HT-29 (cell line): Measurements from ENCODE around the gene DMD. TPM values are rescaled to one million over a fixed set of nuclear protein-coding genes. Genes with fewer than 3 reads are reported as not detected.

ENCODE experiments used
- DNase-seq: peaks from one replicate; pipeline ENCODE4 v3.0.0-alpha.2; 2015; ENCODE audit warnings: low spot score
- total RNA-seq: library from RNA; depleted of rRNA; stranded (reverse); fragments of >200 nt; shearing (Covaris generic); gene quantifications from 2 replicates; pipeline ENCODE4 v1.2.3, GENCODE V29; 2014

Gene DMD
- total RNA-seq, 1 experiment from 2014 or later, result not detected

- no peak for DNase-seq
Observed at GRCh38 chrX:31314921-31315320, 1896.4 kb downstream of the DMD start.

DNA sequence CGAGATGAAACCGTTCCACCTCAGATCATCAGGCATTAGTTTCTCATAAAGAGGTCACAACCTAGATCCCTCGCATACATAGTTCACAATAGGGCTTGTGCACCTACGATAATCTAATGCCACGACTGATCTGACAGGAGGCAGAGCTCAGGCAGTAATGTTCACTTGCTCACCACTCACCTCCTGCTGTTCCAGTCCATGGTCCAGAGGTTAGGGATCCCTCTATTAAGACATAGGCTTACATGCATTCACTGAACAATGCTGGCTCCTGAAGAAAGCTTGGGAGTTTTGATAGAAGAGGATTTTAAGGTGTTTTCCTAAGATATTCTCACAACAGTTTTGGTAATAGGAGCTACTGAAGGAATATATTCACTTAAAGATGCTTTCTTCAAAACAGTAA, 1903.4 kb downstream of the DMD start:
- DNase-seq, result no peak

- DNase-seq, result no peak
Observed at GRCh38 chrX:31302573-31303075, 1908.7 kb downstream of the DMD start.

GRCh38 chrX:31301941-31302340, 1909.4 kb downstream of the DMD start:
- no peak for DNase-seq

GRCh38 chrX:31301203-31301602, 1910.1 kb downstream of the DMD start:
- DNase-seq, result no peak

- DNase-seq, result no peak
Observed at GRCh38 chrX:31298916-31299315, 1912.4 kb downstream of the DMD start.

GRCh38 chrX:31297881-31298280, 1913.5 kb downstream of the DMD start:
- DNase-seq, result no peak

GRCh38 chrX:31294475-31294874, 1916.9 kb downstream of the DMD start:
- no peak for DNase-seq

DNA sequence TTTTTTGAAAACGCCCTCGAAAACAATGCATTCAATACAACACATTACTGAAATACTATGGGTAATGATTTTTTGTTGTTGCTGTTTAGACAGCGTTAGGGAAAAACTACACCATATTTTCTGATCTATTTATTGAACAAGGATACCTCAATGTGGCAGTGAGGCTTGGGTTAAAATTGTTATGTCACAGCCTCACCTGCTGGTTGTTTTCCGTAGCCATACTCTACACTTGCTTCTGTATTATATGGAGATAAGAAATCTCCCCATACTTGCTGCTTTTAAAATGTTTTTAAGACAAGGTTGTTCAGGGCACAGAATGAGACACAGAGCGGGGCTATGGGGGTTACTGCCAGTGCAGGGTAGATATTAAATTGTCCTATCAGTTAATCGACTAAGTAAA, 1917.9 kb downstream of the DMD start:
- DNase-seq, result no peak

DNA sequence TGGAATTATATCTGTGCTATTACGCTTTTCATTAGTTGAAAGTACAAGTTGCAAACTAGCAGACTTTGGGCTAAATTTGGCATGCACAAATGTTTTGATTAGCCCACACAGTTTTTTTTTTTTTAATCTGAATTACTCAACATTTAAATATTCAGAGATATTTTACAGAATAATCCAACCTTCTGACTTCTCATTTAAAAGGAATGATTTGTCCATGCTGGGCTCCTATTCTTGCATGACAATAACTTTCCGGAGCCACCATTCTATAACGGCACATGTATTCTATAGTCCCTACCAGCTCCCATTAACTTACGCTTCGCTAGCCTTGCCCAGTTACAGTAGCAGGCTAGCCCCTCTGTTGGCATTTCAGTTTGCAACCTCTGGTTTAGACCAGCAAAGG, 1920.2 kb downstream of the DMD start:
- no peak for DNase-seq

DNA sequence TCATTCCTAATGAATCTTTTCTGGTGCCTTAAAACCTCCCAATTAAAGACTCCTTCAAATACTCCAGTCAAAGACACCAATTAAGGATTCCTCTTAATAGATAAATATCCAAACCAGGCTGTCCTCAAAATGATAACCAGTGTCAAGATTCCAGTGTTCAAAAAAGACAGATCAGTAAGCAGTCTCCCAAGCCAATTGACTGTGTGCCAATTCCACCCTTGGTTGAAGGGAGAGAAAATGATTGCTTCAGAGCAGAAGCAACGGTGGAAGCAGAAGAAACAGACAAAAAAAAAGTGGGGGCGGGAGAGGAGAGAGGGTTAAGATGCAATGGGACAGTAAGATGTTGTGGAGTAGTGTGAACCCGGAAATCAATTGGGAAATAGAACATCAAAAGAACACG, 1923.5 kb downstream of the DMD start:
- DNase-seq, result no peak

DNA sequence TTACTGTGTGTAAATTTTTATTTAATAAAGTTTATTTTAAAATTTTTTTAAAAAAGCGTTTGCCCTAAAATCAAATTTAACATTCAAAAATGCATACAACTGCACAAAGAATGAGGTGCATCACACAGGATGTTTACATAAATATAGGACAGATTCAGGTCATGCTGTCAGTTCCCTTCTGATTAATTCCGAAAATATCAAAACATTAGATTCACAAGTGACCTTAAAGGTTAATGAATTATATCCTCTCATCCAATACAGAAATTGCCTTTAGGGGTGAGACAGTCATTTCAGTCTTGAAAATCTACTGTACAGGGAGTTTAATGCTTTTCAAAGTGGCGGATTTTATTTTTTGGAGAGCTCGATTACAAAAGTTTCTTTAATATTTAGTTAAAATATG, 1930.8 kb downstream of the DMD start:
- DNase-seq, result no peak

GRCh38 chrX:31279359-31279758, 1932.0 kb downstream of the DMD start:
- peak; percentile 25 for DNase-seq

DNA sequence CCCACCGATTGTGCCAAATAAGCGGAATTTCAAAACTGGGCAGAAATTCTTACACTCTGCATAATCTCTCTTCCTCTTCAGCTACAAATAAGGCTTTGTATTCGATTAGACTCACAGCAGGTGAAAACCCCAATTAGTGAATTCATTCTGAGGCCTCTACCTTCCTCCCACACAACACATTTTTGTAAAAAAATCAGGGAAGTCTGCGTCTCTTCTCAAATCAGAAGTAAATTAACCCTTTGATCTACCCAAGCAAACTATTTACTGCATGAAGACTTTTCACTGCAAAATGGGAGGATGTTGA, 1938.9 kb downstream of the DMD start:
- DNase-seq, result no peak

- DNase-seq, result no peak
Observed at GRCh38 chrX:31271615-31272471, 1939.5 kb downstream of the DMD start.

DNA sequence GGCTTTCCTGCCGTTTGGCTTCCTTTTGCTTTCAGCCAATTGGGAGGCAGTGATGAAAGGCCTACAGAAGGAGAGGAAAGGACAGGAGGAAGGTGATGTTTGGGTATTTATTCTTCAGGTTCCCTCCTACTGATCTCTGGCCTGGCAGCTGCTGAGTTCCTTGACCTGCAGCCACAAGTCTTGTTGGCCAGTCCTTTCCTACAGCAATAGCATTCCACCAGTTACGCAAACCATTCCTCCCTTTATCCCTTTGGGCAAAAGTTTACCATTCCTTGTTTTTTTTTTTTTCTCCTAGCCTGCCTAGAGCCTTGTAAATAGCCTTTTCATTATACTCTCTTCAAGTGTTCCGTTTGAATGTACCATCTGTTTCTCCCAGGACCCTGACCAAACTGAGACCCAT, 1941.4 kb downstream of the DMD start:
- no peak for DNase-seq

DNA sequence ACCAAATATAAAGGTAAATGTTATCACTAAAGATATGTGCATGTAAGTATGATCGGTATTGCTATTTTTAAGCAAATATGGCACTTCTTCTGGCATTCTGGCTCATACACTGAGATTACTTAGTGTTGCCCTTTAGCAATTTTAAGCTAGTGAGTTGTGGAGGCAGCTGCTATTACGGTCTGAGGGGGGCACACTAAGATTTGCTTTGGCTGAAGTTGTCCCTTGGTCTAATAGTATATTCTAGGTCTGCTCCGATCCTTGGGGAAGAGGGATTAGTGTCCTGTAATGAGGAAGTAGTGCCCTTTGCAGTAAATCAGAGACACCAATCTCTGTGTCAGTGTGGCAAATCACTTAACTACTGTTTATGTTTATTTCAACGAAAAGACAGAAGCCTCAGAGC, 1943.0 kb downstream of the DMD start:
- DNase-seq, result no peak

DNA sequence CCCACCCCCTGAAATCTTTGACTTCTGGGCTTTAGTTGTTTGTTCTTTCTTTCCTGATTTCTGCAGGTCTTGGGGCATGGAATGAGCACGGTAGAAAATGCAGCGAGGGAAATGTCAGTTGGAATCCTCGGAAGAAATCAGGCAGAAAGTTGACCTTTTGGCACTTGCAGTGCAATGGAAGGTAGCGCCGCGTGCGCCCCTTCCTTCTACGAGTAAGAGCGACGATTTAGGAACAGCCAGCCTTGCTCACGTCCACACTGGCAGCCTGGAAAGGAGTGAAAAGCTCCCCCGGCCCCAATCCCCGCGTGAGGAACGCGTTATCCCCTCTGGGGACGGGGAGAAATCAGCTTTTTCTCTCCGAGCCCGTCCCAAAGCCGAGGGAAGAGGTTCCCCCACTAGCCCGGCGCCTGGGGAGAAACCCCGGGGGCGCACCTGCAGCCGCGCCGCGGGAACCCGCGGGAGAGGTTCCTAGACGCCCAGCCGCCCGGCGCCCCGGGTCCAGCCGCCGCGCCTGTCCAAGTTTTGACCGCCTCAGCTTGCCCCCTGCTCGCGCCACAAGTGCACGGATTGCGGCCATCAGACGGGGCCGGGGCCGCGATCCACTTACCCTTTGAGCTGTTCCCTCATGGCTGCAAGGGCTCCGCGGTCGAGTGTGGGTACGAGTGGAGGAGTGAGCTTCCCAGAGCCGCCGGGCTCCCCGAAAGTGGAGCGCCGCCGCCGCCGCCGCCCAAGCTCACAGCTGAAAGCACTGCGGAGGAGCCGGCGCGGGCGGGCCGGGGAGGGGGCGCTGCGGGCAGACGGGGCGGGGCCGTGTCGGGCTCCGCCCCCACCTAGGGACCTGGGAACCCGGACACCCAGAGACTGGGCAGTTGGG, 1944.9 kb downstream of the DMD start:
- no peak for DNase-seq

- no peak for DNase-seq
Observed at GRCh38 chrX:31265383-31265782, 1946.0 kb downstream of the DMD start.

DNA sequence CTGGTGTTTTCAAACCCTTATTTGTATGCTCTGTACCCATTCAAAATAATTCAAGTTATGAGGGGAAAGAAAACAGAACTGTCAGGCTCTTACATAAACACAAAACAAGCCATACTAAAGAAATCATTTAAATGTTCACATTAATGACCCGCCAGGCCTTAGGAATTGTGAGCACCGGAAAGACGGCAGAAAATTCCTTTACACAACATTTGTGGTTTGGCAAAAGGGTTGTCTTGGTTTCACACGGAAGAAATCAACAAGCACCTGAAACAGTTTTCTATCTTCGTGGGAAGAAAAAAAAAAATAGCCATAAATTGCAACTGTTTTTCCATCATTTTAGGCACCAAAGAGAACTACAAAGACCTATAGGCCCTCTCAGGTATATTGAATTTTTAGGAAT, 1951.0 kb downstream of the DMD start:
- DNase-seq, result no peak

GRCh38 chrX:31258166-31258565, 1953.2 kb downstream of the DMD start:
- DNase-seq, result peak; percentile 1

DNA sequence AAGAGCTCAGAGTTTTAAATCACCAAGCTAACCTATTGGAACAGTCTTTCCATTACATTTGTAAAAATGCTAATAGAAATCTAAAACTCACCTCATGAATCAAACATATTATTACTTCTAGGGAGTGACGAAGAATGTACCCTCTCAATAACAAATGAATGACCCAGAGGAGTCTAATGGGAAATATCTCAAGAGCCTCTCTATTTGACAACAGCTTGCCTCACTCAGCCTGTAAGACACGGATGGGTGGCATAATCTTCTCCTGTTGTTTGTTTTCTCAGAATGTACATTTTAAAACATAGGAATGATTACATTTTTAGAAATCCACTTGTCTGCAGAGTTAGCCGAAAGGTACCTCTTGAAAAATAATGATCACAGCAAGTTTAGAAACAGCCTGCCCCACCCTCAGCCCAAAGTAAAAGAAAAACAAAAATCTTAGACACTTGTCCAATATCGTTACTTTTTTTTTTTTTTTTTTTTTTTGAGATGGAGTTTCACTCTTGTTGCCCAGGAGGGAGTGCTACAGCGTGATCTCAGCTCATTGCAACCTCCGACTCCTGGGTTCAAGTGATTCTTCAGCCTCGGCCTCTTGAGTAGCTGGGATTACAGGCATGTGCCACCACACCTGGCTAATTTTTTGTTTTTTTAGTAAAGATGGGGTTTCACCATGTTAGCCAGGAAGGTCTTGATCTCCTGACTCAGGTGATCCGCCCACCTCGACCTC, 1955.9 kb downstream of the DMD start:
- no peak for DNase-seq
